Mesendoderm (in vitro differentiated cells): ENCODE results near the gene ZNF789.

Experiments
- DNase-seq: peaks from one replicate; pipeline ENCODE4 v3.0.0; 2013
- H2AK5ac ChIP-seq: 2 replicates; pipeline ENCODE4 v1.6.1; 2013; ENCODE audit warnings: low read length, inconsistent platforms
- H2BK120ac ChIP-seq: 2 replicates; pipeline ENCODE4 v1.6.1; 2013; ENCODE audit warnings: low read depth, mild to moderate bottlenecking, low read length, moderate library complexity, mixed read lengths
- H2BK15ac ChIP-seq: replicated peaks from 2 replicates; pipeline ENCODE4 v1.6.1; 2013; ENCODE audit warnings: low read depth, mild to moderate bottlenecking, moderate library complexity
- H2BK5ac ChIP-seq: 2 replicates; pipeline ENCODE4 v1.6.1; 2013; ENCODE audit warnings: low read length, inconsistent platforms
- H3K18ac ChIP-seq: 2 replicates; pipeline ENCODE4 v1.6.1; 2013; ENCODE audit warnings: mild to moderate bottlenecking, low read length, mixed read lengths
- H3K23ac ChIP-seq: one replicate; pipeline ENCODE4 v1.6.1; 2013; ENCODE audit warnings: low read length
- H3K27ac ChIP-seq: 2 replicates; pipeline ENCODE4 v1.5.1; 2013; ENCODE audit warnings: low read depth, mild to moderate bottlenecking, inconsistent platforms, low read length, moderate library complexity
- H3K27me3 ChIP-seq: 2 replicates; pipeline ENCODE4 v1.6.1; 2013; ENCODE audit warnings: low read length, control low read depth, mild to moderate bottlenecking, inconsistent platforms; ENCODE audit not compliant: insufficient read depth, poor library complexity
- H3K36me3 ChIP-seq: 2 replicates; pipeline ENCODE4 v1.6.1; 2013; ENCODE audit warnings: low read length, inconsistent platforms; ENCODE audit not compliant: control insufficient read depth, insufficient read depth
- H3K4ac ChIP-seq: one replicate; pipeline ENCODE4 v1.6.1; 2013; ENCODE audit warnings: low read depth, mild to moderate bottlenecking, low read length, moderate library complexity
- H3K4me1 ChIP-seq: 2 replicates; pipeline ENCODE4 v1.6.1; 2013; ENCODE audit warnings: low read depth, low read length, inconsistent platforms; ENCODE audit not compliant: control insufficient read depth
- H3K4me2 ChIP-seq: 2 replicates; pipeline ENCODE4 v1.6.1; 2013; ENCODE audit warnings: low read length
- H3K4me3 ChIP-seq: 2 replicates; pipeline ENCODE4 v1.5.1; 2013; ENCODE audit warnings: mild to moderate bottlenecking, low read length
- H3K56ac ChIP-seq: one replicate; pipeline ENCODE4 v1.6.1; 2013; ENCODE audit warnings: low read length
- H3K79me1 ChIP-seq: 2 replicates; pipeline ENCODE4 v1.6.1; 2013; ENCODE audit warnings: low read length, inconsistent platforms
- H3K79me2 ChIP-seq: 2 replicates; pipeline ENCODE4 v1.6.1; 2013; ENCODE audit warnings: mild to moderate bottlenecking, low read length; ENCODE audit not compliant: control insufficient read depth, insufficient read depth
- H3K9ac ChIP-seq: 2 replicates; pipeline ENCODE4 v1.6.1; 2013; ENCODE audit warnings: low read length, inconsistent platforms
- H4K5ac ChIP-seq: one replicate; pipeline ENCODE4 v1.6.1; 2013; ENCODE audit warnings: low read length
- H4K8ac ChIP-seq: one replicate; pipeline ENCODE4 v1.6.1; 2013; ENCODE audit warnings: low read depth, mild to moderate bottlenecking, control low read depth, low read length, moderate library complexity
- WGBS: extraction: QIAGEN DNeasy Blood & Tissue Kit; methylation state at CpG from one replicate; pipeline ENCODE4 v1.1.7; 2013; ENCODE audit warnings: low lambda C conversion rate, missing lambda C conversion rate; ENCODE audit not compliant: insufficient coverage; ENCODE audit errors: extremely low coverage; 5-methylcytosine and 5-hydroxymethylcytosine counted together

Gene ZNF789

GRCh38 chr7:99476107-99476506 is 3.4 kb downstream of the ZNF789 start:
- H3K36me3 ChIP-seq, result peaks cover 5% of the 10 kb centered on the region
- no CpG with 5 or more reads among the region's 5 CpGs for WGBS
- no peak overlapping the region for H3K4me2 ChIP-seq

GRCh38 chr7:99478464-99479440 is 6.1 kb downstream of the ZNF789 start:
- no peak for DNase-seq
- Histone ChIP-seq H3K4ac (no peak overlapping the region), H3K36me3 (peaks cover 5% of the 10 kb centered on the region), H2AK5ac (no peak overlapping the region), H2BK120ac (no peak overlapping the region), H2BK15ac (no peak overlapping the region), H3K56ac (no peak overlapping the region), H2BK5ac (no peak overlapping the region), H3K27ac (no peak overlapping the region), H3K4me1 (no peaks in the 10 kb centered on the region), H3K23ac (no peak overlapping the region), H3K27me3 (no peaks in the 10 kb centered on the region), H4K8ac (no peak overlapping the region), H3K18ac (no peak overlapping the region), H3K4me3 (no peak overlapping the region), H3K79me1 (peaks cover 17% of the 10 kb centered on the region), H3K9ac (no peak overlapping the region), H3K4me2 (no peak overlapping the region), H3K79me2 (peaks cover 32% of the 10 kb centered on the region), H4K5ac (no peak overlapping the region)
- no CpG with 5 or more reads among the region's 15 CpGs for WGBS

More at GRCh38 chr7:99476107-99476506, 3.4 kb downstream of the ZNF789 start:
- Histone ChIP-seq H3K27ac (no peak overlapping the region), H3K23ac (no peak overlapping the region), H3K79me1 (peaks cover 21% of the 10 kb centered on the region), H3K9ac (no peak overlapping the region), H4K8ac (no peak overlapping the region), H3K4ac (no peak overlapping the region), H3K56ac (no peak overlapping the region), H3K4me1 (no peaks in the 10 kb centered on the region), H2BK120ac (no peak overlapping the region), H2AK5ac (no peak overlapping the region), H3K79me2 (peaks cover 38% of the 10 kb centered on the region), H4K5ac (no peak overlapping the region), H3K27me3 (no peaks in the 10 kb centered on the region), H2BK15ac (no peak overlapping the region), H2BK5ac (no peak overlapping the region), H3K4me3 (no peak overlapping the region), H3K18ac (no peak overlapping the region)
- no peak for DNase-seq

GRCh38 chr7:99485094-99485493 is 12.4 kb downstream of the ZNF789 start:
- no peak overlapping the region for H3K27ac ChIP-seq
- H2BK15ac ChIP-seq, result no peak overlapping the region
- WGBS, result no CpG with 5 or more reads among the region's 5 CpGs
- no peak overlapping the region for H2AK5ac ChIP-seq
- no peaks in the 10 kb centered on the region for H3K27me3 ChIP-seq
- no peak overlapping the region for H4K8ac ChIP-seq
- no peak overlapping the region for H2BK5ac ChIP-seq
- no peak overlapping the region for H3K18ac ChIP-seq
- no peak overlapping the region for H3K4ac ChIP-seq
- no peak overlapping the region for H3K4me2 ChIP-seq
- no peak overlapping the region for H3K4me3 ChIP-seq
- no peaks in the 10 kb centered on the region for H3K4me1 ChIP-seq
- H2BK120ac ChIP-seq, result no peak overlapping the region
- DNase-seq, result no peak
- H3K36me3 ChIP-seq, result no peaks in the 10 kb centered on the region
- H3K79me1 ChIP-seq, result no peaks in the 10 kb centered on the region
- no peak overlapping the region for H4K5ac ChIP-seq
- no peak overlapping the region for H3K9ac ChIP-seq
- no peaks in the 10 kb centered on the region for H3K79me2 ChIP-seq
- no peak overlapping the region for H3K23ac ChIP-seq
- no peak overlapping the region for H3K56ac ChIP-seq

- Histone ChIP-seq H4K5ac (no peak overlapping the region), H3K23ac (no peak overlapping the region), H3K18ac (no peak overlapping the region), H2BK5ac (no peak overlapping the region), H2BK15ac (no peak overlapping the region), H3K56ac (no peak overlapping the region), H3K4me3 (no peak overlapping the region), H3K36me3 (peaks cover 8% of the 10 kb centered on the region), H3K27ac (no peak overlapping the region), H3K79me2 (no peaks in the 10 kb centered on the region), H3K4me2 (no peak overlapping the region), H3K27me3 (no peaks in the 10 kb centered on the region), H3K4ac (no peak overlapping the region), H2BK120ac (no peak overlapping the region), H3K9ac (no peak overlapping the region), H2AK5ac (no peak overlapping the region), H3K4me1 (no peaks in the 10 kb centered on the region), H4K8ac (no peak overlapping the region), H3K79me1 (no peaks in the 10 kb centered on the region)
- no CpG with 5 or more reads among the region's 4 CpGs for WGBS
- DNase-seq, result peak; percentile 43
Observed at GRCh38 chr7:99489235-99489634, 16.5 kb downstream of the ZNF789 start.

GRCh38 chr7:99490878-99491277 is 18.2 kb downstream of the ZNF789 start:
- WGBS, result no CpG with 5 or more reads among the region's 3 CpGs
- Histone ChIP-seq H4K8ac (no peak overlapping the region), H3K36me3 (peaks cover 8% of the 10 kb centered on the region), H3K79me2 (no peaks in the 10 kb centered on the region), H3K79me1 (no peaks in the 10 kb centered on the region), H3K27me3 (no peaks in the 10 kb centered on the region), H2BK120ac (no peak overlapping the region), H2AK5ac (no peak overlapping the region), H3K4me2 (no peak overlapping the region), H3K9ac (no peak overlapping the region), H3K23ac (no peak overlapping the region), H2BK15ac (no peak overlapping the region), H3K27ac (no peak overlapping the region), H2BK5ac (no peak overlapping the region), H3K4ac (no peak overlapping the region), H3K56ac (no peak overlapping the region), H3K18ac (no peak overlapping the region), H3K4me1 (no peaks in the 10 kb centered on the region), H3K4me3 (no peak overlapping the region), H4K5ac (no peak overlapping the region)
- peak; percentile 41 for DNase-seq
